ENCODE data around the gene PAEP. TPM values are rescaled to one million over a fixed set of nuclear protein-coding genes. Genes with fewer than 3 reads are reported as not detected.
"Not testable (repeated sequence)": the region's sequence is repeated elsewhere in the genome, so short reads cannot be mapped to it uniquely, and the experiment has no call there.

The PAEP gene
- total and polyA plus RNA-seq, 9 donors: 0.41 to 8.8 (median 1.2) TPM; not detected in 2

DNA sequence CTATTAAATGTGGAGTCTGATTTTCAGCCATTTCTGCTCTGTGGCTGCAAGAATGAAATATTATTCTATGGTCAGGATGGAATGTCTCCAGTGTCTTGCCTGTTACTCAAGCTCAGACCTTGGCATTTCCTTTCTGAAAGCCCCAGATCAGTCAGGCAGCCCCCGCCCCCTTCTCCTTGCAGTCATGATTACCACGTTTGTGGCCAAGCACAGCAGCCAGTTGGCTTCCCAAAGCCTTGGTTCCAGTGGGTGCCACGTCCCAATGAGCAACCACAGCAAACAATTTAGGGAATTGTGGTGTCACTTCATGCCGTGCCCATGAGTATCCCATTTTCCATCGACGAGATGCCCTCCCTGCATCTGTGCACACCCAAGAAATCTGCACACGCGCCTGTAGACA, 25.3 kb upstream of the PAEP start:
- intact Hi-C loops (cut with DNase I): loop anchor here in 1 of 4 donors (10.0 kb wide), 1 partner anchor 1049 kb away; no protein-coding TSS in a partner anchor
- no peaks in the 10 kb centered on the region for H3K9me3 ChIP-seq
- TF ChIP-seq CTCF (IDR thresholded peaks at IDR 0.05) (no peak), EP300 (IDR thresholded peaks at IDR 0.05) (no peak), POLR2A (IDR thresholded peaks at IDR 0.05) (no peak)
- DNase-seq: no peak
- WGBS, 3 donors: 72 to 85% (median 81%) methylated on average over 8 of the region's 8 CpGs
- H3K4me1 ChIP-seq (ENCODE audit: insufficient read depth): no peaks in the 10 kb centered on the region
- no peak overlapping the region for H3K4me3 ChIP-seq
- no peaks in the 10 kb centered on the region for H3K27me3 ChIP-seq
- H3K36me3 ChIP-seq: no peaks in the 10 kb centered on the region
- H3K27ac ChIP-seq: no peak overlapping the region

- H3K27me3 ChIP-seq; intact Hi-C loops (cut with DNase I); H3K36me3 ChIP-seq; H3K4me3 ChIP-seq; H3K4me1 ChIP-seq (ENCODE audit: insufficient read depth); H3K9me3 ChIP-seq; H3K27ac ChIP-seq; DNase-seq: not testable (repeated sequence)
- 1 to 19% (median 2%) methylated on average over 8 of the region's 8 CpGs for WGBS, 3 donors
Observed at GRCh38 chr9:135543262-135543894, 18.2 kb upstream of the PAEP start.

DNA sequence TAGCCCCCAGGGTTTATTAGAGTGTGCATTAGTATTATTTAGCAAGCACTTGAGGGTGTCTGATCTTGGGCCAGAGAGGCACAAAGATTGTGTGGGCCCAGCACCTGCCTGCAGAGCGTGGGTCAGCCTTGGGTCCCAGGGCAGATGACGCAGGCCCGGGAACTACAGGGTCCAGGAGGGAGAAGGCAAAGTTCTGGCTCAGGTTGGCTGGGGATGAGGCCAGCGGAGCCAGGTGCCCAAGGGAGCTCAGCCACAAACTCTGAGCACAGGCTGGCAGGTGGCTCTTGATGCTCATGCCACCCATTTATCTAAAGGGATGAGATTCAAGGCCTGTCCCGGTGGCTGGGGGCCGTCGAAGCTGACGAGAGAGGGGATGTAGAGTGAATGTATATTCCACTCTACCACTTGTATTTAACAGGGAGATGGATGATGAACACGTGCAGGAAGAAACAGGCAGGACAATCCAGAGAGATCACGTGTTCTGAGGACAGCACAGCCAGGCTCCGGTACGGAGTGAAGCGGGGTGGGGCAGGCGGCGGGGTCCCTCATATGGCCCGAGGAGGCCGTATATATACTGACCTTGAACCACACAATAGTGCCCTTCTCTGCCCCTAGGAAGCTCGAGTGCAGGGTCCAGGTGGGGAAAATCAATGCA, 16.4 kb upstream of the PAEP start:
- peak in 1 of 5 donors; percentile 2 for DNase-seq
- TF ChIP-seq CTCF (IDR thresholded peaks at IDR 0.05) (no peak), EP300 (IDR thresholded peaks at IDR 0.05) (no peak), POLR2A (IDR thresholded peaks at IDR 0.05) (no peak)
- intact Hi-C loops (cut with DNase I): no loop called here

DNA sequence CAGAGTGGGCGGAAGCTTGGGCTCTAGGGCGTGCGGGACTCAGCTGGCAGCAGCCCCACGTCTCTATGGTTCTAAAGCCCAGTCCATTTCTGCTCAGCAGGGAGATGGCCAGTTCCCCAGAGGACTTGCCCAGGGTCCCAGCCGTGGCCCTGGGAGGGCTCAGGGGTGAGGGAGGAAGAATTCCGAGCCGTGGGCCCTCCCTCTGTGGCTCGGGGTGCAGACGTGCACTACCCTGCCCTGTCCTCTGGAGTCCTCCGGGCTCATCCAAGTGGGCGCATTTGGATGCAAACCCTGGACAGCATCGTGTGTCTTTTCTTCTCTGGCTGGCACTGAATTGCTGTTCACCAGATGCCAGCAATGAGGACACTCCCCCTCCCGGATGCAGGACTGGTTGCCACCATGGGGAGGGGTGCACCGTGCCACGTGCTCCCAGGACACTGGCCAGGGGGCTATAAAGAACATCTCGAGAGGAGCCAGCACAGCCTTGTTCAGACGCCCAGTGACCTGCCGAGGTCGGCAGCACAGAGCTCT, 15.8 kb upstream of the PAEP start, which contains the start of gene OBP2A:
OBP2A (plus strand) TSS at position 481 of the 531 bp plus-strand sequence. CDS start 55 bp downstream, outside the sequence.
- peak in 1 of 5 donors; percentile 3 for DNase-seq
- H3K4me1 ChIP-seq (ENCODE audit: insufficient read depth); H3K27ac ChIP-seq; H3K36me3 ChIP-seq; intact Hi-C loops (cut with DNase I); H3K4me3 ChIP-seq; H3K9me3 ChIP-seq; H3K27me3 ChIP-seq: not testable (repeated sequence)
- WGBS, 3 donors: 55 to 62% (median 61%) methylated on average over 13 to 14 of the region's 19 CpGs

More for the DNA sequence above, 16.4 kb upstream of the PAEP start:
- Histone ChIP-seq H3K27ac (no peak overlapping the region), H3K36me3 (no peaks in the 10 kb centered on the region), H3K4me3 (no peak overlapping the region), H3K9me3 (no peaks in the 10 kb centered on the region), H3K27me3 (no peaks in the 10 kb centered on the region), H3K4me1 (ENCODE audit: insufficient read depth) (no peaks in the 10 kb centered on the region)
- 73 to 83% (median 75%) methylated on average over 18 of the region's 18 CpGs for WGBS, 3 donors

DNA sequence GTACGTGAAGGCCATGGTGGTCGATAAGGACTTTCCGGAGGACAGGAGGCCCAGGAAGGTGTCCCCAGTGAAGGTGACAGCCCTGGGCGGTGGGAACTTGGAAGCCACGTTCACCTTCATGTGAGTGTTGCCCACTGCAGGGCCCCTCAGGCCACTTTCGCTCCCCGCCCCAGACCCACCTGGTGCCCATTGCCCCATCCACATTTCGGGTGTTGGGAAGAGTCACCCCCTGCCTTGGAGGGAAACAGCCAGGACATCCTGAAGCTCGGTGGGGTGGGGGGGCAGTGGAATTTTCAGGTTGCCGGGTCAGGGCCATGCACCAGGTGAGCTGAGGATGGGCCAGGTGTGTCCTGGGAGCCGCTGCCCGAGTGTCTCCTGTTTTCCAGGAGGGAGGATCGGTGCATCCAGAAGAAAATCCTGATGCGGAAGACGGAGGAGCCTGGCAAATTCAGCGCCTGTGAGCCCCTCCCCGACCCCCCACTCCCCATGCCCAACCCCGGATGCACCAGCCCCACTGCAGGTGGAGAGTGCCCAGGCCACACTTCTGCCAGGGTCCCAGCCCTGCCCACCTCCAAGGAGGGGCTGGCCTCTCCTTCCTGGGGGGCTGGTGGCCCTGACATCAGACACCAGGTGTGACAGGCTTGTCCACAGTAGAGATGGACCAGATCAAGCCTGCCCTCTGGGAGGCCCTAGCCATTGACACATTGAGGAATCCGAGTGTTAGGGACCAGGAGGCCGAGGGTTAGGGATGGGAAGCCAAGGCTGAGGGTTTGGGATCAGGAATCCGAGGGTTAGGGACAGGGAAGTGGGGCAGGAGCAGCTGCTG, 14.6 kb upstream of the PAEP start:
- H3K36me3 ChIP-seq; H3K4me3 ChIP-seq; H3K27ac ChIP-seq; H3K4me1 ChIP-seq (ENCODE audit: insufficient read depth); DNase-seq; intact Hi-C loops (cut with DNase I); H3K9me3 ChIP-seq; H3K27me3 ChIP-seq: not testable (repeated sequence)
- WGBS, 3 donors: 80 to 88% (median 87%) methylated on average over 8 to 21 of the region's 21 CpGs

Measured in ovary (tissue), 9 donors.